ENCODE measurements around the gene VRK3.

DNA sequence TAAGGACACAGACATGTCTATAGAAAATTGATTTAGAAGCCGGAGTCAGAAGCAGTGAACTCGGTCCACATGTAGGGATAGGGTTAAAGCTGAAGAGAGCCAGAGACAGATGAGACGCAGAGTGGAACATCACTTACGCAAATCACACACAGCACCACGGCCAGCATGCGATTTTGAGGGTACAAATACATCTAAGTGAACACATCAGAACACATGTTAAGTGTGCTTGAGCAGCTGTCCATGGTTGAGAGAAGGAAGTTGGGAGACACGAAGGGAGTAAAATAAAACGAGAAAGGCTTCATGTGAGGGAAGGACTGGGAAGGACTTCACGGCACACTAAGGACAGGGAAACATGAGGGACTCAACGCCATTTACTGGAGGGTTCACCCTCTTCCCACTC, 38.8 kb downstream of the VRK3 start:
- TF ChIP-seq YY1 (IDR thresholded peaks at IDR 0.05) (no peak), GABPA (IDR thresholded peaks at IDR 0.05 in 1 of 2, conservative IDR thresholded peaks at IDR 0.05 in 1 of 2) (no peak), SP1 (IDR thresholded peaks at IDR 0.05) (no peak), JUND (IDR thresholded peaks at IDR 0.05) (no peak)
- TF ChIP-seq, protein P1, sequence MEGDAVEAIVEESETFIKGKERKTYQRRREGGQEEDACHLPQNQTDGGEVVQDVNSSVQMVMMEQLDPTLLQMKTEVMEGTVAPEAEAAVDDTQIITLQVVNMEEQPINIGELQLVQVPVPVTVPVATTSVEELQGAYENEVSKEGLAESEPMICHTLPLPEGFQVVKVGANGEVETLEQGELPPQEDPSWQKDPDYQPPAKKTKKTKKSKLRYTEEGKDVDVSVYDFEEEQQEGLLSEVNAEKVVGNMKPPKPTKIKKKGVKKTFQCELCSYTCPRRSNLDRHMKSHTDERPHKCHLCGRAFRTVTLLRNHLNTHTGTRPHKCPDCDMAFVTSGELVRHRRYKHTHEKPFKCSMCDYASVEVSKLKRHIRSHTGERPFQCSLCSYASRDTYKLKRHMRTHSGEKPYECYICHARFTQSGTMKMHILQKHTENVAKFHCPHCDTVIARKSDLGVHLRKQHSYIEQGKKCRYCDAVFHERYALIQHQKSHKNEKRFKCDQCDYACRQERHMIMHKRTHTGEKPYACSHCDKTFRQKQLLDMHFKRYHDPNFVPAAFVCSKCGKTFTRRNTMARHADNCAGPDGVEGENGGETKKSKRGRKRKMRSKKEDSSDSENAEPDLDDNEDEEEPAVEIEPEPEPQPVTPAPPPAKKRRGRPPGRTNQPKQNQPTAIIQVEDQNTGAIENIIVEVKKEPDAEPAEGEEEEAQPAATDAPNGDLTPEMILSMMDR (IDR thresholded peaks at IDR 0.05; ENCODE audit: low read depth, low read length, missing input control) = no peak

All from liver (tissue), 3 donors.